Globus pallidus (tissue), 1 donor: ENCODE results near the gene SIN3A.
"Not testable (repeated sequence)": the region's sequence is repeated elsewhere in the genome, so short reads cannot be mapped to it uniquely, and the experiment has no call there.

Experiments used
- DNase-seq: peaks from one replicate; pipeline ENCODE4 v3.0.0-alpha.2; 2015; ENCODE audit warnings: low spot score

SIN3A gene

DNA sequence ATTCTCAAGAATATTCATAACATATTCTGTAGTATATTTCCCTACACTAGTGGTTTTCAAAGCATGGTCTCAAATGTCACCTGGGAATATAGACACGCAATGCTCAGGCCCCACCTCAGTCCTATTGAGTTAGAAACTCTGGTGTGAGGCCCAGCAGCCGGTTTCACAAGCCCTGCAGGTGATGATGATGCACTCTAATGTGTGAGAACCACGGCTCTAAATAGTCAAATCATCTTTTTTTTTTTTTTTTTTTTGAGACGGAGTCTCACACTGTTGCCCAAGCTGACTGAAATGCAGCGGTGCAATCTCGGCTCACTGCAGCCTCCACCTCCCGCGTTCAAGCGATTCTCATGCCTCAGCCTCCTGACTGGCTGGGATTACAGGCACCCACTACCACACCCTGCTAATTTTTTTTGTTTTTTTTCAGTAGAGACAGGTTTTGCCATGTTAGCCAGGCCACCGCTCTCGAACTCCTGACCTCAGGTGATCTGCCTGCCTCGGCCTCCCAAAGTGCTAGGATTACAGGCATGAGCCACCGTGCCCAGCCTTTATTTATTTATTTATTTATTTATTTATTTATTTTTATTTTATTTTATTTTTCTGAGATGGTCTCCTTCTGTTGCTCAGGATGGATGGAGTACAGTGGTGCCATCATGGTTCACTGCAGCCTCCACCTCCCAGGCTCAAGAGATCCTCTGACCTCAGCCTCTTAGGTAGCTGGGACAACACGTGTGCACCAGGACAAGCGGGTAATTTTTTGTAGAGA lies 117.7 kb downstream of the SIN3A start:
- DNase-seq: not testable (repeated sequence)

DNA sequence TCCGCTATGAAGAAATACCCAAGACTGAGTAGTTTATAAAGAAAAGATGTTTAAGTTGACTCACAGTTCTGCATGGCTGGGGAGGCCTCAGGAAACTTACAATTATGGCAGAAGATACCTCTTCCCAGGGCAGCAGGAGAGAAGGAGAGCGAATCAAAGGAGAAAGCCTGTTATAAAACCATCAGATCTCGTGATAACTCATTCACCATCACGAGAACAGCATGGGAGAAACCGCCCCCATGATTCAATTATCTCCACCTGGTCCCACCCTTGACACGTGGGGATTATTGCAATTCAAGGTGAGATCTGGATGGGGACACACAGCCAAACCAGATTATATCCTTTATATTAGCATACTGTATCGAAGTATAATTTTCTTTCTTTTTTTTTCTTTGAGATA lies 119.4 kb downstream of the SIN3A start:
- not testable (repeated sequence) for DNase-seq

DNA sequence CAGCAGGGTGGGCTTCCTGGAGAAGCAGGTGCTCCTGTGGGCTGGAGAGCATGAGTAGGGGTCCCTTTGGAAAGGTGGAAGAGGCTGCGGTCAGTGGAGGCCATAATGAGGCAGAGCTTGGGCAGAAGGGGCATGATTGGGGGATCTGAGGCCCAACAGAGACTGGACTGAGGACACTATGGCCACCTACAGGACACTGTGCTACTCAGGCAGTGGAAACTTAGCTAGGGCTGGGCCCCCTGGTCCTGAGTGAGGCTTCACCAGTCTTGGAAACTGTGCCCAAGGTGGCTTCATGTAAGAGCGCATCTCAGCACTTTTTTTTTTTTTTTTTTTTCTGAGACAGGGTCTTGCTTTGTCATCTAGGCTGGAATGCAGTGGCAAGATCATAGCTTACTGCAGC lies 121.9 kb downstream of the SIN3A start:
- DNase-seq: no peak

DNA sequence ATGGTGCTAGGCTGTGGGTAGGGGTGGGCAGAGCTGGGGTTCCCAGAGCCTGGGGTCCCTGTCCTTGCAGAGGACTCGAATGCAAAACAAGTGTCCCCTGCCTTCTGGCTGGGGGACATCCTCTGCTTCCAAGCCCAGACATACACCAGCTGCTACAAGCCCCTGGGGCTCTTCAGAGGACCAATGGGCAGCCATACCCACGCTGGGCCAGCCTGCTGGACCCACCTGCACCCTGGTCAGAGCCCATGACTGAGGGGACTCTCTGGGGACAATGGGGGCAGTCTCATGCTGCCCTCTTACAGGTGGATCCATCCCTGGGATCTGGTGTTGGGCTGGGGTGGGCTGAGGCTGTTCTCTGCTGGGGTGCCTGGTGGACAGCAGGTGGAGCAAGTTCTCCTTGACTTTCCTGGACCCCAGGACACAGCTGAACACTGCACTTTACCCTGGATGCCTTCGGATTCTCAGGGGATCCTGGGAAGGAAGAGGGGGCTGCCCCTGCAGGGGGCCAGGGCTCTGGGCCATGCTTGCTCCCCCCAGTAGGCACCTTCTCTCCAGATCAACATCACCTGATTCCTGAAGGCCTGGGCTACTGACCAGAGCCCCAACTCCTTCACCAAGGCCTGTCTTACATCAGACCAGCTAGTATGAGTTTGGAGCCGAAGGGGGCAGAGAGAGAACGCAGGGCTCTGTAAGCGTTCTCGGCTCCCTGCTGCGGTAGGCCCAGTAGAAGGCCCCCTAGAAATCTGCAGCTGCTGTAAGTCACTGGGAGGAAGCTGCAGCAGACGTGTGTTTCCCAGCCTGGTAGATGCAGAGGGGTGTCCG lies 122.8 kb downstream of the SIN3A start:
- DNase-seq: no peak

DNA sequence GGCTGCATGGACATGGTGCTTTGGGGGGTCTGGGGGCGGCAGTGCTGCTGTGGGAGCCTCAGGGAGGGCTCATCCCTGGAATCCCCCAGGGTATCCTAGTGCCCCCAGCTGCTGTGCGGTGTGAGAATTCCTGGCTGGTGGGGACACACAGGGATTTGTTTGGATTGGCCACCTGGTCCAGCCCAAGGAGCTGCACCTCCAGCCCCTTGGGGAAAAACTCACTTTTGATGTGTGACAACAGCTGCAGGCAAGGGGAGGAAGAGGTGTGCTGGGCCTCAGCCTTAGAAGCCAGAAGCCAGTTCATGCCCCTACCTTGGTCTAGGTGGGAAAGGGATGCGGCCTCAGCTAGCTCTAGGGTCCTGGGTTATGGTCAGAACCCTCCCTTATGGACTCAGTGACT lies 124.0 kb downstream of the SIN3A start:
- DNase-seq: no peak

DNA sequence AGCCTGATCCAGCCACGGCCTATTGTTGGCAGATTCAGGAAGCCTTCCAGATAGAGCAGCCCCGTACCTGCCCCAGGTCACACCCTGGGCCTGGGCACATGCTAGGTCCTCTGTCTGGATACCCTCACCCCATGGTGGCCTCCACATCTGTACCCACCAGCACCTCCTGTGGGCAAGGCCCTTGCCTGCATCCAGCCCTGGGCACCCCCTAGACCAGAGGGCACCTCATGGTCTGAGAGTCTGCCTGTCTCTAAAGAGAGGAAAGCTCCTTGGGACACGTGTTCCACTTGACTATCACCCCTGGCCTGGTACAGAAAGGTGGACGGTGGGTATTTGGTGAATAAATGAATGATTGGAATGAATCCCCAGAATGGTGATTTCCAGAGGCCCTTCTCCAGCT lies 124.5 kb downstream of the SIN3A start:
- DNase-seq: no peak

DNA sequence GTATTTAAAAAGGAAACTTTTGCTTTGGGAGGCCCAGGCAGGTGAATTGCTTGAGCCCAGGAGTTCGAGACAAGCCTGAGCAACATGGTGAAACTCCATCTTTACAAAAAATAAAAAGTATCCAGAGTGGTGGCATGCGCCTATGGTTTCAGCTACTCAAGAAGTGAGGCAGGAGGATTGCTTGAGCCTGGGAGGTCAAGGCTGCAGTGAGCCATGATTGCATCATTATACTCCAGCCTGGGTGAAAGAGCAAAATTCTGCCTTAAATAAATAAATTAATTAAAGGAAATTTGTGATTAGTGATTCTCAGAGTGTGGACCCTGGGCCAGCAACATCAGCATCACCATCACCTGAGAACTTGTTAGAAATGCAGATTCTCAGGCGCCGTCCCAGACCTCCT lies 125.6 kb downstream of the SIN3A start:
- DNase-seq: no peak

DNA sequence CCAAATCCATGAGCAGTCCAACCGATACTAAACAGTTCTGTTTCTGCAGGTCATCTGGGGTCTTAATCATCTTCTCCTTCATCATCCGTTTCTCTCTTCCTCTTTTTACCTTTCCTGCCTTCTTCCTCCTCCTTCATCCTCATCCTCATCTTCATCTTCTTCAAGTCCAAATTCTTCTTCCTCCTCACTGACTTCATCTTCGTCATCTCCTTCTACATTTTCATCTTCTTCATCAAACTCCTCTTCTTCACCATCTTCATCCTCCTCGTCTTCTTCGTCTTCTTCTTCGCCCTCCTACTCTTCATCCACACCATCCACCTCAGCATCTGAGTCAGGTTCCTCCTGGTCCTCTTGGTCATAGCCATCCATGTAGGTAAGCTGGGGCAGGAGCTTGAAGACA lies 129.8 kb downstream of the SIN3A start:
- DNase-seq: no peak
